HepG2 (cell line): Measurements from ENCODE around the gene SS18L1. TPM values are rescaled to one million over a fixed set of nuclear protein-coding genes. Genes with fewer than 3 reads are reported as not detected.

Source experiments
- ATAC-seq: fragments of 200-7000 bp; cut with Tn5 transposase; 3 replicates; pipeline ENCODE4 v1.9.1; 2020; ENCODE audit warnings: mild to moderate bottlenecking, moderate library complexity
- BruUV-seq: library from RNA; stranded (reverse); fragments of 400-500 nt; replicated peaks from 2 replicates; lab custom pipeline; 2021; lab: Mats Ljungman, UMichigan
- CTCF ChIA-PET: fragments of 300-600 bp; formaldehyde crosslinking; extraction: SDS; loops from one replicate; lab custom pipeline; 2021; ENCODE audit warnings: low total read pairs, inconsistent platforms, low intra/inter-chr PET ratio; lab: Yijun Ruan, JAX
- POLR2A ChIA-PET: fragments of 350-600 bp; sonication (Branson Sonifier 250); formaldehyde crosslinking; loops from one replicate; lab custom pipeline; 2020; ENCODE audit warnings: antibody characterized with exemption, inconsistent platforms; lab: Yijun Ruan, JAX
- DNase-seq: peaks from one replicate; pipeline ENCODE4 v3.0.0-alpha.2; 2015; ENCODE audit warnings: low spot score
- FAIRE-seq: peaks from 3 replicates; lab custom pipeline; 2011; peaks lifted over from hg19 to GRCh38; lab: Jason Lieb, UNC
- H2AFZ ChIP-seq: one replicate; pipeline ENCODE4 v1.6.1; 2011; ENCODE audit warnings: low read length, inconsistent platforms
- H3K27ac ChIP-seq: fragments of 300-600 bp; 3 replicates; pipeline ENCODE4 v1.8.0; 2011; ENCODE audit warnings: mixed run types, mild to moderate bottlenecking, mixed read lengths, low read length, inconsistent platforms; ENCODE audit not compliant: insufficient read depth; ENCODE audit errors: extremely low read length
- H3K27me3 ChIP-seq, 2 experiments: fragments of 200-600 bp in 1 of 2; 2 replicates in 1 of 2; 3 replicates in 1 of 2; pipeline versions ENCODE4 v1.6.0 to v1.8.0; 2011; ENCODE audit warnings: low read length in 2 of 2, mild to moderate bottlenecking in 2 of 2, moderate library complexity in 2 of 2, inconsistent platforms in 1 of 2; ENCODE audit not compliant: insufficient read depth in 2 of 2, control insufficient read depth in 1 of 2
- H3K36me3 ChIP-seq, 2 experiments: fragments of 200-600 bp in 1 of 2; replicated peaks in 1 of 2; 2 replicates in 1 of 2; 3 replicates in 1 of 2; pipeline versions ENCODE4 v1.5.1 to v1.8.0; 2011; ENCODE audit warnings: low read length in 2 of 2, inconsistent platforms in 1 of 2; ENCODE audit not compliant: insufficient read depth in 2 of 2, control insufficient read depth in 1 of 2
- H3K4me1 ChIP-seq: 2 replicates; pipeline ENCODE4 v1.5.1; 2012; ENCODE audit warnings: low read length, inconsistent platforms; ENCODE audit not compliant: insufficient read depth
- H3K4me2 ChIP-seq: 2 replicates; pipeline ENCODE4 v1.6.0; 2011; ENCODE audit warnings: low read depth, low read length, inconsistent platforms
- H3K4me3 ChIP-seq, 3 experiments: fragments of 200-600 bp in 1 of 3; sonication (generic), shearing (Covaris generic) in 1 of 3; replicated peaks in 1 of 3; 2 replicates each; pipeline ENCODE4 v1.5.1; 2011 to 2016; ENCODE audit warnings: low read length in 3 of 3, inconsistent platforms in 2 of 3, low read depth in 2 of 3, mild to moderate bottlenecking in 2 of 3, control low read depth in 1 of 3, mixed read lengths in 1 of 3; ENCODE audit not compliant: insufficient read depth in 1 of 3
- H3K79me2 ChIP-seq: one replicate; pipeline ENCODE4 v1.6.1; 2011; ENCODE audit warnings: low read length, inconsistent platforms; ENCODE audit not compliant: insufficient read depth
- H3K9ac ChIP-seq: 2 replicates; pipeline ENCODE4 v1.6.0; 2011; ENCODE audit warnings: mild to moderate bottlenecking, low read depth, low read length, inconsistent platforms; ENCODE audit not compliant: insufficient read depth
- H3K9me3 ChIP-seq: 2 replicates; pipeline ENCODE4 v1.5.1; 2012; ENCODE audit warnings: mild to moderate bottlenecking, low read length
- H4K20me1 ChIP-seq: 2 replicates; pipeline ENCODE4 v1.6.0; 2011; ENCODE audit warnings: inconsistent platforms, mild to moderate bottlenecking, low read length, moderate library complexity; ENCODE audit not compliant: insufficient read depth
- GABPA ChIP-seq, 2 experiments: IDR thresholded peaks; 2 replicates each; pipeline ENCODE4 v1.6.1; 2011 to 2016; ENCODE audit warnings: low read depth in 2 of 2, low read length in 1 of 2, missing biosample characterization in 1 of 2, missing genetic modification characterization in 1 of 2
- KDM2A ChIP-seq: sonication (generic); formaldehyde crosslinking; IDR thresholded peaks from 2 replicates; pipeline ENCODE4 v1.4.0; 2020; ENCODE audit warnings: low read depth, missing genetic modification reagents, borderline replicate concordance
- PAF1 ChIP-seq: IDR thresholded peaks from 2 replicates; pipeline ENCODE4 v1.6.1; 2016; ENCODE audit warnings: missing genetic modification reagents, missing compliant biosample characterization
- POLR2AphosphoS2 ChIP-seq: IDR thresholded peaks from 2 replicates; pipeline ENCODE4 v1.6.1; 2011; ENCODE audit warnings: low read depth, low read length, improper control_type of control experiment
- POLR2G ChIP-seq: fragments of 200-400 bp; formaldehyde crosslinking; IDR thresholded peaks from 2 replicates; pipeline ENCODE4 v1.6.1; 2018; ENCODE audit warnings: mild to moderate bottlenecking, low read depth, low read length, moderate library complexity
- SP4 ChIP-seq: sonication (generic); formaldehyde crosslinking; IDR thresholded peaks from 2 replicates; pipeline ENCODE4 v1.8.1; 2023; ENCODE audit warnings: mild to moderate bottlenecking, missing genetic modification reagents
- SPEN ChIP-seq: sonication (generic); formaldehyde crosslinking; IDR thresholded peaks from 2 replicates; pipeline ENCODE4 v1.5.1; 2020; ENCODE audit warnings: low read depth, mild to moderate bottlenecking, missing genetic modification reagents
- ZBTB8A ChIP-seq: sonication (generic); formaldehyde crosslinking; IDR thresholded peaks from 2 replicates; pipeline ENCODE4 v1.4.0; 2020; ENCODE audit warnings: mild to moderate bottlenecking, low read depth, missing genetic modification reagents, borderline replicate concordance
- ZFP37 ChIP-seq: sonication (generic); formaldehyde crosslinking; IDR thresholded peaks from 2 replicates; pipeline ENCODE4 v1.4.0; 2020; ENCODE audit warnings: missing genetic modification reagents, borderline replicate concordance
- ZNF460 ChIP-seq: sonication (generic); formaldehyde crosslinking; IDR thresholded peaks from 2 replicates; pipeline ENCODE4 v1.5.1; 2020; ENCODE audit warnings: missing genetic modification reagents, mild to moderate bottlenecking, borderline replicate concordance
- ZNF589 ChIP-seq: sonication (generic); formaldehyde crosslinking; conservative IDR thresholded peaks from 2 replicates; pipeline ENCODE4 v1.8.0; 2022; ENCODE audit warnings: mild to moderate bottlenecking, moderate library complexity, missing genetic modification reagents
- ZNF629 ChIP-seq: sonication (generic); formaldehyde crosslinking; conservative IDR thresholded peaks from 2 replicates; pipeline ENCODE4 v1.5.0; 2020; ENCODE audit warnings: missing genetic modification reagents
- ZNF75D ChIP-seq: sonication (generic); formaldehyde crosslinking; IDR thresholded peaks from 2 replicates; pipeline ENCODE4 v1.8.1; 2023; ENCODE audit warnings: missing genetic modification reagents, mild to moderate bottlenecking, borderline replicate concordance
- ZSCAN20 ChIP-seq: sonication (generic); formaldehyde crosslinking; IDR thresholded peaks from 2 replicates; pipeline ENCODE4 v1.4.0; 2020; ENCODE audit warnings: missing genetic modification reagents, mild to moderate bottlenecking, borderline replicate concordance
- WGBS: methylation state at CpG from one replicate; pipeline ENCODE4 v1.1.6; 2017; ENCODE audit warnings: low lambda C conversion rate; 5-methylcytosine and 5-hydroxymethylcytosine counted together
- in situ Hi-C: cut with HindIII; loops from 2 replicates; pipeline ENCODE4 v1.10.0; 2017; ENCODE audit warnings: low pct_unique_long_range_greater_than_20kb; ENCODE audit not compliant: extremely low pct_ligation_motif_present
- intact Hi-C: fragments of 100-400 bp; cut with micrococcal nuclease; formaldehyde crosslinking; loops from one replicate; pipeline ENCODE4 v1.10.0; 2022; ENCODE audit not compliant: unreplicated experiment
- polyA plus RNA-seq, 8 experiments: library from polyadenylated mRNA; depleted of rRNA in 3 of 8; stranded (reverse) in 7 of 8; unstranded in 1 of 8; fragments of >200 nt; fragmentation: Illumina TruSeq in 4 of 8; extraction: Trizol in 4 of 8; gene quantifications; 2 replicates each; pipeline versions ENCODE4 v1.2.1 to v1.2.3, GENCODE V29; 2011 to 2016; ENCODE audit warnings: low read depth in 4 of 8, missing spikeins in 1 of 8, mixed read lengths in 1 of 8; ENCODE audit not compliant: insufficient read depth in 1 of 8
- total RNA-seq, 5 experiments: library from RNA; depleted of rRNA; stranded (reverse); fragments of >200 nt; fragmentation: Illumina TruSeq; extraction: Trizol; gene quantifications; 2 replicates each; pipeline ENCODE4 v1.2.3, GENCODE V29; 2016; ENCODE audit warnings: low read depth in 1 of 5
- TF ChIP-seq, protein P1 (sequence below): IDR thresholded peaks from 2 replicates; pipeline ENCODE4 v1.6.1; 2016; ENCODE audit warnings: missing biosample characterization, missing genetic modification reagents, low read depth
- TF ChIP-seq, protein P2 (sequence below): sonication (generic); formaldehyde crosslinking; IDR thresholded peaks from 2 replicates; pipeline ENCODE4 v1.4.0; 2020; ENCODE audit warnings: mild to moderate bottlenecking, missing genetic modification reagents
- TF ChIP-seq, protein P3 (sequence below): sonication (generic); formaldehyde crosslinking; IDR thresholded peaks from 2 replicates; pipeline ENCODE4 v1.5.1; 2020; ENCODE audit warnings: missing genetic modification reagents, mild to moderate bottlenecking, borderline replicate concordance
- TF ChIP-seq, protein P4 (sequence below): IDR thresholded peaks from 2 replicates; pipeline ENCODE4 v1.6.1; 2012; ENCODE audit warnings: low read length, improper control_type of control experiment

SS18L1 gene
- total and polyA plus RNA-seq, 2 of the 13 experiments (the other 11 are each of a cell fraction or from before 2014, with no cell fraction given) = 17.8 to 27.6 TPM

DNA sequence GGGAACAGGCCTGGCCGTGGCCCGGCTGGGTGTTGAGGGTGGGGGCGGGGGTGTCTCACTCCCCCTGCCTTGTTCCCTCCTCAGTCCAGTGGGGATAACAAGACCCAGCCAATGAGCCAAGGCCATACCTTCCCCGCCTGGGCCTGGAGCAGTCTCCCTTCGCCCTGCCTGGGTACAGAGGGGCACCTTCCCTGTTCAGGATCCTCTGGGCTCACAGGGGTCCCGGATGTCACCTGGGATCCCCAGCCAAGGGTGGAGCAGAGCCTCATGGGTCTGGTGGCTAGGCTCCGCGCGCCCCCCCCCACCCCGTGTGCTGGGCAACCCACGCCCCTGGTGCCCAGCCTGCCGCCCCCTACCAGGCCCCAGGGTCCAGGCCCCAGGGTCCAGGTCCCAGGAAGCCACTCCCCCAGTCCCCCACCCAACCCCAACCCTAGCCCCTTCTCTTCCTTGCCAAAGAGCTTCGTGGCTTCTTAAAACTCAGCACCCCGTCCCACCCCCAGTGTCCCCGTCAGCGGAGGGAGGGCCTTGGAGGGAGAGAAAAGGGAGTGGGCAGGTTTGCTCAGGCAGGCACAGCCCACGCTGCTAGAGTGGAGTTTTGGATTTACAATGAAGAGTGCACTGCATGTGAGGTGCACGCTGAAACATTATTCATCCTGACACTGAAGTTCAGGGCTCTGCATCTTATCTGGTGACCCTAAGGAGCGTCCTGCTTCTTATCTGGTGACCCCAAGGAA is 64.7 kb downstream of the SS18L1 start:
- no TSS peak for BruUV-seq
- Histone ChIP-seq H3K4me1 (peaks cover 18% of the 10 kb centered on the region), H3K9ac (no peak overlapping the region), H3K36me3 (peaks cover under 1 to 1% of the 10 kb centered on the region in 2 experiments; a peak in 1 of 5 replicates), H3K27ac (no peak overlapping the region), H3K4me2 (no peak overlapping the region), H3K4me3 (no peak overlapping the region), H3K27me3 (peaks cover 20 to 33% of the 10 kb centered on the region in 2 experiments; a peak in 4 of 5 replicates), H3K9me3 (no peaks in the 10 kb centered on the region), H4K20me1 (no peaks in the 10 kb centered on the region; the same call in 1 of the 2 replicates), H2AFZ (no peak overlapping the region), H3K79me2 (no peaks in the 10 kb centered on the region)
- ATAC-seq = no peak
- intact Hi-C loops = no loop called here
- no peak for DNase-seq
- POLR2A ChIA-PET = no interaction called here
- no peak for FAIRE-seq
- 81% methylated on average over 19 of the region's 19 CpGs for WGBS
- in situ Hi-C loops = no loop called here
- CTCF ChIA-PET = no interaction called here
- TF ChIP-seq, protein P1, sequence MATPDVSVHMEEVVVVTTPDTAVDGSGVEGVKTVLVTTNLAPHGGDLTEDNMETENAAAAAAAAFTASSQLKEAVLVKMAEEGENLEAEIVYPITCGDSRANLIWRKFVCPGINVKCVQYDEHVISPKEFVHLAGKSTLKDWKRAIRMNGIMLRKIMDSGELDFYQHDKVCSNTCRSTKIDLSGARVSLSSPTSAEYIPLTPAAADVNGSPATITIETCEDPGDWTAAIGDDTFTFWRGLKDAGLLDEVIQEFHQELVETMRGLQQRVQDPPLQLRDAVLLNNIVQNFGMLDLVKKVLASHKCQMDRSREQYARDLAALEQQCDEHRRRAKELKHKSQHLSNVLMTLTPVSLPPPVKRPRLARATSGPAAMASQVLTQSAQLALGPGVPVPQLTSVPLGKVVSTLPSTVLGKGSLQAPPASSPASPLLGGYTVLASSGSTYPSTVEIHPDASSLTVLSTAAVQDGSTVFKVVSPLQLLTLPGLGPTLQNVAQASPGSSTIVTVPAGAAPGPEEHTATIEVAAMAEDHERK (CRISPR knock-in tag) = no peak
- no peak for TF ChIP-seq ZNF460 (CRISPR knock-in tag)
- TF ChIP-seq KDM2A (CRISPR knock-in tag) = peak; percentile 3; the same call in 1 of the 2 replicates
- no peak for TF ChIP-seq ZSCAN20 (CRISPR knock-in tag)
- TF ChIP-seq POLR2AphosphoS2 = no peak
- TF ChIP-seq ZNF589 = no peak
- no peak for TF ChIP-seq PAF1 (CRISPR knock-in tag)
- TF ChIP-seq POLR2G = 0 out of 2 replicates have a peak, but pooled peaks have one; percentile 28
- TF ChIP-seq ZFP37 (CRISPR knock-in tag) = no peak
- TF ChIP-seq ZBTB8A (CRISPR knock-in tag) = no peak
- TF ChIP-seq, protein P2, sequence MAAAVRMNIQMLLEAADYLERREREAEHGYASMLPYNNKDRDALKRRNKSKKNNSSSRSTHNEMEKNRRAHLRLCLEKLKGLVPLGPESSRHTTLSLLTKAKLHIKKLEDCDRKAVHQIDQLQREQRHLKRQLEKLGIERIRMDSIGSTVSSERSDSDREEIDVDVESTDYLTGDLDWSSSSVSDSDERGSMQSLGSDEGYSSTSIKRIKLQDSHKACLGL (CRISPR knock-in tag) = no peak
- no peak for TF ChIP-seq ZNF75D
- no peak for TF ChIP-seq GABPA (IDR thresholded peaks at IDR 0.05; ENCODE audit: low read depth, low read length)
- no peak for TF ChIP-seq GABPA (CRISPR knock-in tag; IDR thresholded peaks at IDR 0.05; ENCODE audit: low read depth)
- TF ChIP-seq ZNF629 (CRISPR knock-in tag) = no peak
- TF ChIP-seq, protein P3, sequence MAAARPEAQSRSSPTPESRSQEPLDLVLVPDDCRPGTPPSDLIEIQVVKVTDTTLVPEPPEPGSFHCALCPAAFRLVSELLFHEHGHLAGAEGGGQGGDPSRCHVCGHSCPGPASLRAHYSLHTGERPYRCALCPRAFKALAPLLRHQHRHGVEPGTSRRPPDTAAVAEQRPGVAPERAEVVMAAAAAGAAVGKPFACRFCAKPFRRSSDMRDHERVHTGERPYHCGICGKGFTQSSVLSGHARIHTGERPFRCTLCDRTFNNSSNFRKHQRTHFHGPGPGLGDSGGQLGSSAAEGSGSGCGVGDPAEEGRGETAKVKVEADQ = no peak
- TF ChIP-seq, protein P4, sequence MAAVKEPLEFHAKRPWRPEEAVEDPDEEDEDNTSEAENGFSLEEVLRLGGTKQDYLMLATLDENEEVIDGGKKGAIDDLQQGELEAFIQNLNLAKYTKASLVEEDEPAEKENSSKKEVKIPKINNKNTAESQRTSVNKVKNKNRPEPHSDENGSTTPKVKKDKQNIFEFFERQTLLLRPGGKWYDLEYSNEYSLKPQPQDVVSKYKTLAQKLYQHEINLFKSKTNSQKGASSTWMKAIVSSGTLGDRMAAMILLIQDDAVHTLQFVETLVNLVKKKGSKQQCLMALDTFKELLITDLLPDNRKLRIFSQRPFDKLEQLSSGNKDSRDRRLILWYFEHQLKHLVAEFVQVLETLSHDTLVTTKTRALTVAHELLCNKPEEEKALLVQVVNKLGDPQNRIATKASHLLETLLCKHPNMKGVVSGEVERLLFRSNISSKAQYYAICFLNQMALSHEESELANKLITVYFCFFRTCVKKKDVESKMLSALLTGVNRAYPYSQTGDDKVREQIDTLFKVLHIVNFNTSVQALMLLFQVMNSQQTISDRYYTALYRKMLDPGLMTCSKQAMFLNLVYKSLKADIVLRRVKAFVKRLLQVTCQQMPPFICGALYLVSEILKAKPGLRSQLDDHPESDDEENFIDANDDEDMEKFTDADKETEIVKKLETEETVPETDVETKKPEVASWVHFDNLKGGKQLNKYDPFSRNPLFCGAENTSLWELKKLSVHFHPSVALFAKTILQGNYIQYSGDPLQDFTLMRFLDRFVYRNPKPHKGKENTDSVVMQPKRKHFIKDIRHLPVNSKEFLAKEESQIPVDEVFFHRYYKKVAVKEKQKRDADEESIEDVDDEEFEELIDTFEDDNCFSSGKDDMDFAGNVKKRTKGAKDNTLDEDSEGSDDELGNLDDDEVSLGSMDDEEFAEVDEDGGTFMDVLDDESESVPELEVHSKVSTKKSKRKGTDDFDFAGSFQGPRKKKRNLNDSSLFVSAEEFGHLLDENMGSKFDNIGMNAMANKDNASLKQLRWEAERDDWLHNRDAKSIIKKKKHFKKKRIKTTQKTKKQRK = no peak
- peak; percentile 17; the same call in 1 of the 2 replicates for TF ChIP-seq SP4 (CRISPR knock-in tag)
- no peak for TF ChIP-seq SPEN
